ENCODE results near the gene UTP25. TPM values are rescaled to one million over a fixed set of nuclear protein-coding genes. Genes with fewer than 3 reads are reported as not detected.

Gene UTP25
- total and polyA plus RNA-seq, 3 donors from 2014 or later, result 4.0 to 7.7 (median 7.1) TPM

GRCh38 chr1:209883341-209883971, 55.7 kb downstream of the UTP25 start:
- TF ChIP-seq CTCF (IDR thresholded peaks at IDR 0.05), result no peak
- no peak for TF ChIP-seq POLR2A (IDR thresholded peaks at IDR 0.05)
- Histone ChIP-seq H3K36me3 (ENCODE audit: low read depth, missing control alignments) (no peaks in the 10 kb centered on the region), H3K9me3 (no peaks in the 10 kb centered on the region), H3K27ac (no peak overlapping the region), H3K4me3 (no peak overlapping the region), H3K27me3 (no peaks in the 10 kb centered on the region), H3K4me1 (no peaks in the 10 kb centered on the region)
- WGBS, 2 donors, result 32 to 56% methylated on average over 1 of the region's 1 CpG
- DNase-seq, result no peak
- intact Hi-C loops (cut with DNase I; ENCODE audit: low total_unique reads), result no loop called here

- TF ChIP-seq CTCF (IDR thresholded peaks at IDR 0.05) (no peak), POLR2A (IDR thresholded peaks at IDR 0.05) (no peak)
These were observed 56.5 kb downstream of the UTP25 start for GRCh38 chr1:209884249-209884648.

DNA sequence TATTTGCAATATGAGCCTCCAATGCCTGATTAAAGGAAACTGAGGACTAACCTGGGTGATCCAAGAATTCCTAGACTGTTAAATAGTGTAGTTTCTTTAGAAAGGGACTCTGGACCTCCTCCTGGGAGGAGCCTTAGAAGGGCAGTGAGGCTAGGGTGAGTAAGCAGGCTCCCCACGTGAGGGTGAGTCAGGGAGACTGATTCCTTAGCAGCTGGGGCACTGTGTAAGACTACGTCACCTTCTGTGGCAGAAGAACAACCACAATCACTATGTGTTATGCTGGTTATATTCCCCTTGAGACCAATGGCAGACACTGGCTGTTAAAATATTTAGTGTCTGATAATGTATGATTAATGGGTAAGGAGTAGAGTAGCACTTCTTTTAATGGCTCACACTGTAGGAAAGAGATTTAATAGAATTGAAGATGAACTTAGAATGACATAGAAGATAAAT, 56.9 kb downstream of the UTP25 start:
- no peaks in the 10 kb centered on the region for H3K27me3 ChIP-seq
- intact Hi-C loops (cut with DNase I; ENCODE audit: low total_unique reads), result no loop called here
- no peak for DNase-seq
- no peaks in the 10 kb centered on the region for H3K9me3 ChIP-seq
- H3K36me3 ChIP-seq (ENCODE audit: low read depth, missing control alignments), result no peaks in the 10 kb centered on the region
- H3K4me3 ChIP-seq, result no peak overlapping the region
- 48 to 71% methylated on average over 2 of the region's 2 CpGs for WGBS, 2 donors
- no peaks in the 10 kb centered on the region for H3K4me1 ChIP-seq
- TF ChIP-seq POLR2A (IDR thresholded peaks at IDR 0.05), result no peak
- no peak for TF ChIP-seq CTCF (IDR thresholded peaks at IDR 0.05)
- no peak overlapping the region for H3K27ac ChIP-seq

More at GRCh38 chr1:209884249-209884648, 56.5 kb downstream of the UTP25 start:
- no peaks in the 10 kb centered on the region for H3K27me3 ChIP-seq
- intact Hi-C loops (cut with DNase I; ENCODE audit: low total_unique reads), result no loop called here
- H3K9me3 ChIP-seq, result no peaks in the 10 kb centered on the region
- H3K27ac ChIP-seq, result no peak overlapping the region
- no peak overlapping the region for H3K4me3 ChIP-seq
- H3K4me1 ChIP-seq, result no peaks in the 10 kb centered on the region
- DNase-seq, result no peak
- 57 to 65% methylated on average over 4 of the region's 4 CpGs for WGBS, 2 donors
- no peaks in the 10 kb centered on the region for H3K36me3 ChIP-seq (ENCODE audit: low read depth, missing control alignments)

GRCh38 chr1:209885403-209886218, 57.8 kb downstream of the UTP25 start:
- intact Hi-C loops (cut with DNase I; ENCODE audit: low total_unique reads), result no loop called here
- WGBS, 2 donors, result 87 to 94% methylated on average over 7 of the region's 7 CpGs

More at GRCh38 chr1:209885403-209886218, 57.8 kb downstream of the UTP25 start:
- no peaks in the 10 kb centered on the region for H3K9me3 ChIP-seq
- no peaks in the 10 kb centered on the region for H3K27me3 ChIP-seq
- TF ChIP-seq CTCF (IDR thresholded peaks at IDR 0.05), result no peak
- TF ChIP-seq POLR2A (IDR thresholded peaks at IDR 0.05), result no peak
- no peak overlapping the region for H3K27ac ChIP-seq
- DNase-seq, result no peak
- no peaks in the 10 kb centered on the region for H3K4me1 ChIP-seq
- no peak overlapping the region for H3K4me3 ChIP-seq
- H3K36me3 ChIP-seq (ENCODE audit: low read depth, missing control alignments), result no peaks in the 10 kb centered on the region

Data from testis (tissue), 3 donors.